Endothelial cell of hepatic sinusoid (primary cell): ENCODE data around the gene MTAP.

Source experiments
- in situ Hi-C: cut with HindIII; loops from 2 replicates; pipeline ENCODE4 v1.10.0; 2017; ENCODE audit warnings: low sequenced_read_pairs

The MTAP gene

GRCh38 chr9:21802418-21803000, at the start of gene MTAP:
Gene MTAP, plus strand, starts transcription at chr9:21802636. Its CDS starts 113 bp downstream, at chr9:21802749.
- in situ Hi-C loops, result loop anchor here (25.0 kb wide), 3 partner anchors 235 to 635 kb away; partner anchors contain the start of gene DMRTA1

- in situ Hi-C loops, result no loop called here
These were observed 48.9 kb upstream of the MTAP start for GRCh38 chr9:21753523-21753922.

GRCh38 chr9:21754741-21755140, 47.7 kb upstream of the MTAP start:
- in situ Hi-C loops, result loop anchor here (5.0 kb wide), 1 partner anchor 62 kb away; no protein-coding TSS in a partner anchor

- in situ Hi-C loops, result loop anchor here (5.0 kb wide), 1 partner anchor 66 kb away; no protein-coding TSS in a partner anchor
These were observed 43.9 kb upstream of the MTAP start for GRCh38 chr9:21758540-21758939.

- in situ Hi-C loops, result no loop called here
These were observed 41.0 kb upstream of the MTAP start for GRCh38 chr9:21761309-21761901.

- in situ Hi-C loops, result no loop called here
These were observed 40.4 kb upstream of the MTAP start for GRCh38 chr9:21762064-21762463.

GRCh38 chr9:21764846-21765245, 37.6 kb upstream of the MTAP start:
- in situ Hi-C loops, result no loop called here

- in situ Hi-C loops, result no loop called here
These were observed 36.3 kb upstream of the MTAP start for GRCh38 chr9:21766096-21766495.

- in situ Hi-C loops, result no loop called here
These were observed 31.4 kb upstream of the MTAP start for GRCh38 chr9:21770871-21771560.

GRCh38 chr9:21777701-21778100, 24.7 kb upstream of the MTAP start:
- in situ Hi-C loops, result no loop called here

GRCh38 chr9:21778304-21778703, 24.1 kb upstream of the MTAP start:
- in situ Hi-C loops, result no loop called here

- in situ Hi-C loops, result no loop called here
These were observed 23.0 kb upstream of the MTAP start for GRCh38 chr9:21779397-21779796.

GRCh38 chr9:21781656-21782055, 20.8 kb upstream of the MTAP start:
- in situ Hi-C loops, result no loop called here

- in situ Hi-C loops, result no loop called here
These were observed 20.2 kb upstream of the MTAP start for GRCh38 chr9:21782205-21782604.

- in situ Hi-C loops, result loop anchor here (5.0 kb wide), 1 partner anchor 321 kb away; no protein-coding TSS in a partner anchor
These were observed 13.7 kb upstream of the MTAP start for GRCh38 chr9:21788752-21789151.

- in situ Hi-C loops, result loop anchor here (5.0 kb wide), 1 partner anchor 322 kb away; no protein-coding TSS in a partner anchor
These were observed 12.8 kb upstream of the MTAP start for GRCh38 chr9:21789541-21790037.

GRCh38 chr9:21795483-21795882, 7.0 kb upstream of the MTAP start:
- in situ Hi-C loops, result no loop called here

GRCh38 chr9:21796768-21797167, 5.7 kb upstream of the MTAP start:
- in situ Hi-C loops, result no loop called here

GRCh38 chr9:21800931-21801682, 1.3 kb upstream of the MTAP start:
- in situ Hi-C loops, result loop anchor here (25.0 kb wide), 3 partner anchors 236 to 636 kb away; partner anchors contain the start of gene DMRTA1

- in situ Hi-C loops, result loop anchor here (25.0 kb wide), 3 partner anchors 235 to 635 kb away; partner anchors contain the start of gene DMRTA1
These were observed 586 bp upstream of the MTAP start for GRCh38 chr9:21801683-21802417.
